Natural killer cell (primary cell): Measurements from ENCODE around the gene CPNE9. TPM values are rescaled to one million over a fixed set of nuclear protein-coding genes. Genes with fewer than 3 reads are reported as not detected.

Source experiments
- ATAC-seq, 3 donors: fragments of 150-1000 bp in 2 of 3; fragments of 200-7000 bp in 1 of 3; cut with Tn5 transposase; 1 replicate in 1 of 3; 2 replicates in 2 of 3; pipeline ENCODE4 v1.10.0; 2021; ENCODE audit warnings: mild to moderate bottlenecking in 2 of 3, moderate library complexity in 2 of 3
- DNase-seq, 2 donors: peaks; one replicate each; pipeline versions ENCODE4 v3.0.0 to v3.0.0-alpha.2; 2013 to 2021; ENCODE audit warnings: mixed read lengths in 1 of 2
- H3K27ac ChIP-seq: one replicate; pipeline ENCODE4 v1.5.1; 2013; ENCODE audit warnings: mild to moderate bottlenecking, low read length
- H3K27me3 ChIP-seq: one replicate; pipeline ENCODE4 v1.6.1; 2013; ENCODE audit warnings: low read length; ENCODE audit not compliant: control insufficient read depth, insufficient read depth
- H3K36me3 ChIP-seq: one replicate; pipeline ENCODE4 v1.6.1; 2013; ENCODE audit warnings: low read length; ENCODE audit not compliant: control insufficient read depth, insufficient read depth
- H3K4me1 ChIP-seq: one replicate; pipeline ENCODE4 v1.6.1; 2013; ENCODE audit warnings: low read length; ENCODE audit not compliant: control insufficient read depth, insufficient read depth
- H3K4me3 ChIP-seq: one replicate; pipeline ENCODE4 v1.5.1; 2013; ENCODE audit warnings: low read length
- H3K9me3 ChIP-seq: one replicate; pipeline ENCODE4 v1.6.1; 2013; ENCODE audit warnings: low read length; ENCODE audit not compliant: control insufficient read depth, insufficient read depth
- H3K27ac Mint-ChIP-seq, 2 donors: one replicate each; pipeline ENCODE4 v1.8.0; 2022; ENCODE audit warnings: mild to moderate bottlenecking in 2 of 2, mixed read lengths in 2 of 2, moderate library complexity in 1 of 2
- H3K27me3 Mint-ChIP-seq, 2 donors: one replicate each; pipeline ENCODE4 v1.8.0; 2022; ENCODE audit warnings: low read depth in 2 of 2, mixed read lengths in 2 of 2
- H3K36me3 Mint-ChIP-seq: one replicate; pipeline ENCODE4 v1.8.0; 2022; ENCODE audit warnings: mixed read lengths
- H3K4me1 Mint-ChIP-seq, 2 donors: one replicate each; pipeline ENCODE4 v1.8.0; 2022; ENCODE audit warnings: mixed read lengths in 2 of 2
- H3K4me3 Mint-ChIP-seq: one replicate; pipeline ENCODE4 v1.8.0; 2022; ENCODE audit warnings: mild to moderate bottlenecking, moderate library complexity, mixed read lengths
- H3K9me3 Mint-ChIP-seq, 2 donors: one replicate each; pipeline ENCODE4 v1.8.0; 2022; ENCODE audit warnings: mixed read lengths in 2 of 2
- CTCF ChIP-seq: fragments of 200-600 bp; IDR thresholded peaks from one replicate; pipeline ENCODE4 v1.8.0; 2022; ENCODE audit warnings: antibody characterized with exemption
- WGBS: methylation state at CpG from one replicate; pipeline ENCODE4 v1.1.7; 2013; ENCODE audit warnings: missing lambda C conversion rate; ENCODE audit not compliant: insufficient coverage; 5-methylcytosine and 5-hydroxymethylcytosine counted together
- intact Hi-C: fragments of 100-400 bp; cut with micrococcal nuclease; formaldehyde crosslinking; loops from one replicate; pipeline ENCODE4 v1.14.2; 2022
- total RNA-seq, 4 donors: library from RNA; stranded (reverse); fragments of 120-200 nt in 1 of 4; gene quantifications; one replicate each; pipeline versions ENCODE4 v1.2.3 to v1.2.4, GENCODE V29; 2013 to 2022

Gene CPNE9
- total RNA-seq, 3 donors from 2014 or later (not counting 1 experiment from before 2014, with no cell fraction given) = 0.43 to 0.49 TPM; not detected in 1

- 30% methylated on average over 19 of the region's 19 CpGs for WGBS
These were observed 45.6 kb downstream of the CPNE9 start for GRCh38 chr3:9749296-9749644.

GRCh38 chr3:9749645-9750555 lies 46.3 kb downstream of the CPNE9 start, which contains the start of gene OGG1:
TSS of gene OGG1 (plus strand) at chr3:9749952. CDS start at chr3:9750287, 335 bp downstream.
- peak; percentile 89 to 97 (median 95) for ATAC-seq
- H3K9me3 Mint-ChIP-seq = no peaks in the 10 kb centered on the region
- intact Hi-C loops = loop anchor here (1.0 to 5.0 kb wide), 4 partner anchors 19 to 57 kb away; partner anchors contain the start of genes BRPF1, CAMK1 and TADA3
- Histone ChIP-seq H3K4me1 (peaks cover 41% of the 10 kb centered on the region), H3K27me3 (no peaks in the 10 kb centered on the region), H3K4me3 (peak within 1 kb of the TSS; percentile 67), H3K36me3 (peaks cover 59% of the 10 kb centered on the region), H3K27ac (peak within 1 kb of the TSS; percentile 54), H3K9me3 (no peaks in the 10 kb centered on the region)
- peak; percentile 96 to 97 for DNase-seq
- no peak for TF ChIP-seq CTCF
- H3K36me3 Mint-ChIP-seq = no peaks in the 10 kb centered on the region
- WGBS = under 1% methylated on average over 60 of the region's 60 CpGs
- peaks cover 49 to 50% of the 10 kb centered on the region in 2 donors for H3K4me1 Mint-ChIP-seq
- no peaks in the 10 kb centered on the region for H3K27me3 Mint-ChIP-seq
- peak within 1 kb of the TSS; percentile 94 for H3K4me3 Mint-ChIP-seq
- H3K27ac Mint-ChIP-seq = peak within 1 kb of the TSS; percentile 91

More at GRCh38 chr3:9749296-9749644, 45.6 kb downstream of the CPNE9 start:
- no peak for TF ChIP-seq CTCF
- Mint-ChIP-seq H3K27ac (peak overlapping the region; percentile 91), H3K9me3 (no peaks in the 10 kb centered on the region), H3K27me3 (no peaks in the 10 kb centered on the region), H3K4me1 (peaks cover 43 to 44% of the 10 kb centered on the region in 2 donors), H3K4me3 (peak overlapping the region; percentile 94), H3K36me3 (no peaks in the 10 kb centered on the region)
- peaks cover 59% of the 10 kb centered on the region for H3K36me3 ChIP-seq
- ATAC-seq (no peak), DNase-seq (no peak)
- H3K4me3 ChIP-seq = peak overlapping the region; percentile 67
- H3K4me1 ChIP-seq = peaks cover 36% of the 10 kb centered on the region
- intact Hi-C loops = loop anchor here (1.0 kb wide), 1 partner anchor 18 kb away; the partner anchor contains the start of gene BRPF1
- H3K27ac ChIP-seq = peak overlapping the region; percentile 27
- no peaks in the 10 kb centered on the region for H3K27me3 ChIP-seq
- H3K9me3 ChIP-seq = no peaks in the 10 kb centered on the region

- Mint-ChIP-seq H3K4me3 (peak overlapping the region; percentile 94), H3K4me1 (peaks cover 51% of the 10 kb centered on the region in 2 donors), H3K36me3 (no peaks in the 10 kb centered on the region), H3K9me3 (no peaks in the 10 kb centered on the region), H3K27me3 (no peaks in the 10 kb centered on the region), H3K27ac (peak overlapping the region; percentile 91)
- Histone ChIP-seq H3K4me3 (peak overlapping the region; percentile 67), H3K4me1 (peaks cover 41% of the 10 kb centered on the region), H3K9me3 (no peaks in the 10 kb centered on the region), H3K36me3 (peaks cover 53% of the 10 kb centered on the region), H3K27me3 (no peaks in the 10 kb centered on the region), H3K27ac (peak overlapping the region; percentile 54)
- no peak for DNase-seq
- TF ChIP-seq CTCF = no peak
- intact Hi-C loops = loop anchor here (1.0 to 5.0 kb wide), 3 partner anchors 18 to 57 kb away; partner anchors contain the start of genes CAMK1 and TADA3
- WGBS = 52% methylated on average over 17 of the region's 17 CpGs
- ATAC-seq = no peak
These were observed 47.2 kb downstream of the CPNE9 start for GRCh38 chr3:9750556-9751411.
